AG09319 (cell line): ENCODE measurements around the gene COA5.

Experiments used
- DNase-seq: peaks from one replicate; pipeline ENCODE4 v3.0.0-alpha.2; 2010; ENCODE audit warnings: low read depth; ENCODE audit errors: extremely low read depth
- TF ChIP-seq, protein P1 (sequence below): IDR thresholded peaks from 2 replicates; pipeline ENCODE4 v1.5.1; 2011; ENCODE audit warnings: low read depth, mild to moderate bottlenecking, inconsistent platforms, low read length, moderate library complexity

COA5 gene

DNA sequence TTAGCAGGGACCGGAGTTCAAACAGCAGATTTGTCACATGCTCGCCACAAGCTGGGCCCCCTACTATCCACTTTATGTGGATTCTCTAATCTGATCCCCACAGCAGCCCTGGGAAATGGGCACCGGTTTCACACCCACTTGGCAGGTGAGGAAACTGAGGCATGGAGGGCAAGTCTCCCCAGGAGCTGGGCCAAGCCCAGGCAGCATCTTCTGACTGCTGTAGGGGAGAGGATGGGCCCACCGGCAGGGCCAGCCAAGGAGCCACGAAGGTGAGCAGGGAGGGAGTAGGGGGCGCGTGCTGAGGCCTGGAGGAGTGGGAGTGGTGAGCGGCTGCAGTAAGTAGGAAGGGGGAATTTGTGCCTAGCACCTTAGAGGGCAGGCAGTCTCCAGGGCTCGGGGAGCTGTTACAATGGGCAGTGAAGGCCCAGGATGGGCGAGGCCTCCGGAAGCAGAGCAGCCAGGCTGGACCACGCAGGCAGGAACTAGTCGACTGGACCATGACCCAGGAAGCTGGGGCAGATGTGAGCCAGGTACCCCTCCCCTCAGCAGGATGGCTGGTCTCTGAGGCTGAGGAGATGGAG lies 37.1 kb downstream of the COA5 start:
- DNase-seq, result no peak
- TF ChIP-seq, protein P1, sequence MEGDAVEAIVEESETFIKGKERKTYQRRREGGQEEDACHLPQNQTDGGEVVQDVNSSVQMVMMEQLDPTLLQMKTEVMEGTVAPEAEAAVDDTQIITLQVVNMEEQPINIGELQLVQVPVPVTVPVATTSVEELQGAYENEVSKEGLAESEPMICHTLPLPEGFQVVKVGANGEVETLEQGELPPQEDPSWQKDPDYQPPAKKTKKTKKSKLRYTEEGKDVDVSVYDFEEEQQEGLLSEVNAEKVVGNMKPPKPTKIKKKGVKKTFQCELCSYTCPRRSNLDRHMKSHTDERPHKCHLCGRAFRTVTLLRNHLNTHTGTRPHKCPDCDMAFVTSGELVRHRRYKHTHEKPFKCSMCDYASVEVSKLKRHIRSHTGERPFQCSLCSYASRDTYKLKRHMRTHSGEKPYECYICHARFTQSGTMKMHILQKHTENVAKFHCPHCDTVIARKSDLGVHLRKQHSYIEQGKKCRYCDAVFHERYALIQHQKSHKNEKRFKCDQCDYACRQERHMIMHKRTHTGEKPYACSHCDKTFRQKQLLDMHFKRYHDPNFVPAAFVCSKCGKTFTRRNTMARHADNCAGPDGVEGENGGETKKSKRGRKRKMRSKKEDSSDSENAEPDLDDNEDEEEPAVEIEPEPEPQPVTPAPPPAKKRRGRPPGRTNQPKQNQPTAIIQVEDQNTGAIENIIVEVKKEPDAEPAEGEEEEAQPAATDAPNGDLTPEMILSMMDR, result no peak

DNA sequence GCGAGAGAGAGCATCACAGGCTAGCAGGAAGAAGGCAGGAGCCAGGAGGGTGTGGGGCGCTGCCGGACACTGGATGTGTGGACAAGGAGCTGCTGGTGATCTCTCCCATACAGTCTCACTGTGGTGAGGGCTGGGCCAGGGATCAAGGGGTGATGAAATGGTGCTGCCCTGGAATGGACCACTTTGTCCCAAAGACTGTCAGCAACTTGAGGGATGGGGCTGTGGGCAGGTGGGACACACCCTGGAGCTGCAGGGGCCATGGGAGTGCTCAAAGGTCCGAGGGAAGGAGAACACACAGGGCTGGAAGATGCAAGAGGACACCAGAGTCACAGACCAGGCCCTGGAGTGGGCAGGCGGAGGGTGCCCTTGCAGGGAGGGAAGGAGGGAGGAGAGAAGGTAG lies 38.0 kb downstream of the COA5 start:
- no peak for DNase-seq

DNA sequence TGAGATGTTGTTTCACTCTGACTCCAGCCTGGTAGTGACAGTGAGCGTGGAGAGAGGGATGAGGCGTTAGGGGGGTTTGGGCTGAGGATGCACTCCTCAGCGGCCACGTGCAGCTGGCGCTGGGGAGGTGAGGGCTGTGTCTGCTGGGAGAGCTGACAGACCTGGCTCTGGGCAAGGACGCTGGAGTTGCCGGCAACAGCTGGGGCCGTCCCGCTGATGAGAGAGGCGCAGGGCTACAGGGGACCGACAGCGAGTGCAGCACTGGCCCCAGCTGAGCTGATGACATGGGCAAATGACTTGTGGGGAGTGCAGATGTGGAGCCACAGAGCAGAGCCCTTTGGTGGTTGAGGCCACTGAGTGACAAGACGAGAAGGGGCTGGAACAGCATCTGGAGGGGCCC lies 38.4 kb downstream of the COA5 start:
- DNase-seq, result no peak
- TF ChIP-seq, protein P1, result no peak

More for the DNA sequence above, 38.0 kb downstream of the COA5 start:
- TF ChIP-seq, protein P1, result no peak

DNA sequence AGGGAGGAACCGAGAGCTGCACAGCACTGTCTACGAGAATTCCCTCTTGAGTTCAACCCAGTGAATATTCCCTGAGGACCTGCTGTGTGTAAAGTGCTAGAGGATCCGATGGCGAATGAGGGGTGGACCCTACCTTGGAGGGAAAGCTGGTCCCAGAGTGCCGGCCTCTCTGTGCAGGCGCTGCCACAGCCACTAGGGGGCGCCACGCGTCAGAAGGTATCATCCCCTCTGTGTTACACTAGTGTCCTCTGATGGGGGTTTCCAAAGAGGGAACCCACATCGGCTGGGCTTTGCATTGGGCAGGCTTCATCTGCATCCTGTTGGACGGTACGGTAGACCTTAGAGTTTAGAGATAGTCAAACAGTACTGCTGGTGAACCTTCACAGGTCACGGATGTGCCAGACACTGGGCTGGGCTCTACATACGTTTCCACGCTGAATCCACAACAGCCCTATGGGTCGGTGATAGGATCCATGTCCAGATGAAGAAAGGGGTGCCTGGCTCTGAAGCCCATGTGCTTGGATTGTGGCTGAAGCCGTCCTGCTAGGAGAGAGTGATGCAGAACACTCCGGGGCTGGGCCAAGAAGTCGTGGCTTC lies 39.0 kb downstream of the COA5 start:
- TF ChIP-seq, protein P1, result peak; percentile 81
- no peak for DNase-seq

DNA sequence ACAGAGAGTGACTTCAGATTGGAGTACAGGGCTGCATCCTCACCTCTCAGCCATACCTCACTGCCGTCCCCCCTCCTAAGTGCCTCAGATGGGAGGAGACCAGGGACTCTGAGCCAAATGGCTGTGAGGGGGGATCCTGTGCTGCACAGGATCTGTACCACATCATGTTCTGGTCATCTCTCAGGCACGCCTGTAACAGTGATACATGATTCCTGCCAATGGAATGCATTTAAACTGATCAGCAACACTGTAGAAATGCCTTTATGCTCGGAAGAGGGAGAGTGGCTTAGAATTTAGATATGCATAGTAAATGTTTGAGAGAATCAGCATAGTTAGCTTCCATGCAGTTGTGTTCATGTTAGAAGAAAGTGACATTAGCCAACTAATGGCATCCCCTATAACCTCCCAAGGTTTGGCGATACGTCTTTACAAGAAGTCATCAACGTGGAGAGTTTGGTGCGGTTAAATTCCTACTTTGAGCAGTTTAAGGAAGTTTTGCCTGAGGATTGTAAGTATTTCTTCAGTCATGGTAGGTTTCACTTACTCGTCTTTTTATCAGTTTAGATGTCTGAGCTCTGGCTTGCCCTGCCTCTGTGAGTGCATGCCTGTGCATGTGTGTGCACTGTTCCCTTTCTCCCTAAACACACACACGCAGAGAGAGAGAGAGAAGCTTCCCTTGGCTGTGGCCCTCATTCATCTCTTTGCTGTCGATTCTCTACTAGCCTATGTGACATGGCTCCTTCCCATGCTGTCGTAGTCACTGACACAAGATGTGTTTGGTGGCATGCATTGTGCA lies 40.0 kb downstream of the COA5 start:
- TF ChIP-seq, protein P1, result no peak
- DNase-seq, result no peak

DNA sequence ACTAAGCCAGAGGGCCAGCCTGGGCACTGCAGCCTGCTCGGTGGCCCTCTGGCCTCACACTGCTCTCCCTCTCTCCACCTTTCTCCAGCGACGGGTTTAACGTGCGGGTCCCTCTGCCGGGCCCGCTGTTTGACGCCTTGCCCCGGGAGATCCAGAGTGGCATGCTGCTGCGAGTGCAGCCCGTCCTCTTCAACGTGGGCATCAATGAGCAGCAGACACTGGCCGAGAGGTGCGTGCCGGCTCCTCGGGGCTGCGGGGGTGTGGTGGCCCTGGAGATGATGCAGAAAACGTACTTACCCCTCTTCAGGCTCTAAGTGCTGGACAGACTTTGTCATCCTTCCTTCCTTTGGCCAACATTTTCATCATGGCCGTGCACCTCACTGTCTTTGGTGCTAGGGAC lies 42.4 kb downstream of the COA5 start:
- no peak for DNase-seq
- TF ChIP-seq, protein P1, result no peak

DNA sequence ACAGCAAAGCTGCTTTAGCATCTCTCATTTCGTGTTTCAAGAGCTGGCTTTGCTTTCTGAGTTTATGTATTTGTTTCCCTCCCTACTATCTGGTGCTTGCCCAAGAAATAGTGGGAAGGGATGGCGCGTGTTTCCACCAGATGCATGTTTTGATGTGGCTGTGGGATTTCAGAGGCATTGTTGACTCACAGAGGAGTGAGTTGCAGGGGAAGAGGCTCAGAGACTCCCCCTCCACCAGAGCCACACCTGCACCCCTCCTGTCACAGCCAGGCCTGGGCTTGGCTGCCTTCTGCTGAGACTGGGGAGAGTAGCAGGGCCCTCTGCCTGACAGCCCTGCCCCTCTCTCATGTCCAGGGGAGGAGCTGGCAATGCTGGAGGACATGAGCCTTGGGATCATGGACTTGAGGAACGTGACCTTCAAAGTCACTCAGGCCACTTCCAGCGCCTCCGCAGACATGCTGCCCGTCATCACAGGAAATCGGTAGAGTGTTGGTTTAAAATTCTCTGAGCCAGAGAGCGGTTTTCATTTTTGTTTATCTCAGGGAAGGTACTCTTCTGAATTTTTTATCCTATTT lies 42.9 kb downstream of the COA5 start:
- no peak for DNase-seq
- TF ChIP-seq, protein P1, result no peak
